ENCODE results near the gene CD79A.

The CD79A gene

GRCh38 chr19:41883821-41884733 is 7.0 kb downstream of the CD79A start:
- DNase-seq (ENCODE audit: low spot score), result peak; percentile 99

DNA sequence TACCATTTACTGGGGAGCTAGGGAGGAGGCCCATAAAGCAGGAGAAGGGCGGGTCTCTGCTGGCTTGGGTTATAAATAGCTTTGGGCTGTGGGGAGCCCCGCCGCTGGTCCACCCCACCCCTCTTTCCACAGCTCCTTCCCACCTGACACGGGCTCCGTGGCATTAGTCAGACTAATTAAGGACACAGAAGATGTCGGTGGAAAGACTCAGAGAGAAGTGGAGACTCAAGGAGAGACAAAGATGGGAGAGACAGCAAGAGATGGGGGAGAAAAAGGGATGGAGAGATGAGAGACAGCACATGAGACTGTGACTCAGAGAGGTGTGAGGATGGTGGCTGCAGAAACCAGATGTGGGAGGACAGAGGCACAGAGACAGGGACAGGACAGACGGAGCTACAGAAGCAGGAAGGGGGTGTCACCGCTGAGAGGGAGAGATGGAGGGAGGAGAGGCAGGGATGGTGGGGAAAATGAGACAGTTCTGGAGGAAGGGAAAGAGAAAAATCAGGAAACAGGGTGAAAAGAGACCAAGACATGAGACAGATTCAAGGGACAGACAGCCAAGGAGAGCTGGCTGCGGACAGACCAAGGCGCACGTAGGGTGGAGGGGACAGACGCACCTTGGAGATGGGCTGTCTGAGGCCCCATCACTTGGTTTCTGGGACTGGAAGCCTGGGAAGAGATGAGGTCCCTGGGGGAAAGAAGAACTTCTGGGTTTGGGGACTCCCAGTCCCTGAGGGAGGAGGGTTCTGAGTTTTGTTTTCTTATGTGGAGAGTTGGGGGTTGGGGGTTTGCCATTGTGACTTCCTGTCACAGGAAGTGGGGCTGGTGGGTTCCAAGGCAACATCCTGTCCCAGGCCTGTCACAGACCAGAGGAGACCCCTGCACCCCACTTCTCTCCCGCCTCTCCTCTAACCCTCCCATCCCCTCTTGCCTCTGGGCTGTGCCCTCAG is 10.0 kb downstream of the CD79A start:
- no peak for DNase-seq (ENCODE audit: low spot score)

- DNase-seq (ENCODE audit: low spot score), result peak; percentile 77
These were observed 10.8 kb downstream of the CD79A start for GRCh38 chr19:41887711-41888382.

DNA sequence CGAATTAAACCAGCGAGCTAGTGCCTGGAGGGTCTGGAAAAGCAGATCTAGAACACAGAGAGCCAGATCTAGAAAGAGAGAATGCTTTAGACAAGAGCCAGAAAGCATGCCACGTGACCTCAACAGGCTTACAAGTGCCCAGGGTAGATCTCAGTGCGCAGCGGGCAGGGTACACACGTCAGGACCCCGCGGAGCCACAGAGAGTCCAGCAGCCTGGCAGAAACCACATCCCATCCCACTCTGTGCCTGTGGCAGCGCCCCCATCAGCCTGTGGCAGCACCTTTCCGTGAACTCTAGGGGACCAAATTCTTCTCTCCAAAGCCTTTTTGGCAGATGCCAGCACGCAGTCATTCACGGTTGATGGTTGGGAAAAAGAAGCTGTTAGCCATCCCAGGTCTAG is 11.8 kb downstream of the CD79A start:
- DNase-seq (ENCODE audit: low spot score), result no peak

- DNase-seq (ENCODE audit: low spot score), result no peak
These were observed 12.8 kb downstream of the CD79A start for GRCh38 chr19:41889896-41890295.

DNA sequence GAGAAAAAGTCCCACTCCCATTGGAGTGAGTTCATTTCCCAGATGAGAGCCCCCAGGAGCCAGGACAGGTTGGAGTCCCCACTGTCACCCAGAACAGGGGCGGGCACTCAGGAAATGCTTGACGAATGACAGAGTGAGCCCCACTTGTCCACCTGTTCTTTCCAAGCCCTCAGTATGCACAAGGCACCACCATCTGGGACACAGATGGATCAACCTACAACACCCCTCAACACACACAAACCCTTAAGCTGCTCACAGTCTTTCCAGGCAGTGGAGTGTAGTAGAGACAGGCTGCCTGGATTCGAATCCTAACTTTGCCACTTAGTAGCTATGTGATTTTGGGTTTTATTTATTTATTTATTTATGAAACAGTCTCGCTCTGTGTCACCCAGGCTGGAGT is 13.9 kb downstream of the CD79A start:
- no peak for DNase-seq (ENCODE audit: low spot score)

DNA sequence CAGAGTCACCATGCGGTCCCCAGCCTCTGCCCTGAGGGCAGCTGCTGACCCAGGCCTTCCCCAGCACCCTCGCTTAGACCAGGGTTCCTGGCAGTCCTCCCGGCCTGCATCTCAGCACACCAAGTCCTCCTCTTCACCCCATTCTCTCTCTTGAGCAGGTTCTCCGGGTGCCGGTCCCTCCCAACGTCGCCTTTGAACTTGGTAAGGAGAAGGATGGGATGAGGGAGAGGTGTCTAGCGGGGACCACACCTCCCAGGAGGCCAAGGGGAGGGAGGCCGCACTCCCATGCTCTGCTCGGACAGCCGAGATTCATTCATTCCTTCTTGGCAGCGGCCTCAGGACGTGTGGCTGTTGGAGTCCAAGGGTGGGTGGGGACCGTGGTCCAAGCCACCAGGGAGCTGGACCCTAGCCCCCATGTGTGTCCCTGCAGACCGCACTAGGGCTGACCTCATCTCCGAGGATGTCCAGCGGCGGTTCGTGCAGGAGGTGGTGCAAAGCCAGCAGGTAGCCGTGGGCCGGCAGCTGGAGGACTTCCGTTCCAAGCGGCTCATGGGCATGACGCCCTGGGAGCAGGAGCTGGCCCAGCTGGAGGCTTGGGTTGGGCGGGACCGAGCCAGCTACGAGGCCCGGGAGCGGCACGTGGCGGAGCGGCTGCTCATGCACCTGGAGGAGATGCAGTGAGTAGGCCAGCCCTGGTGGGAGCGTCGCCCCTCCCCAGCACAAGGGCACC is 15.3 kb downstream of the CD79A start:
- no peak for DNase-seq (ENCODE audit: low spot score)

DNA sequence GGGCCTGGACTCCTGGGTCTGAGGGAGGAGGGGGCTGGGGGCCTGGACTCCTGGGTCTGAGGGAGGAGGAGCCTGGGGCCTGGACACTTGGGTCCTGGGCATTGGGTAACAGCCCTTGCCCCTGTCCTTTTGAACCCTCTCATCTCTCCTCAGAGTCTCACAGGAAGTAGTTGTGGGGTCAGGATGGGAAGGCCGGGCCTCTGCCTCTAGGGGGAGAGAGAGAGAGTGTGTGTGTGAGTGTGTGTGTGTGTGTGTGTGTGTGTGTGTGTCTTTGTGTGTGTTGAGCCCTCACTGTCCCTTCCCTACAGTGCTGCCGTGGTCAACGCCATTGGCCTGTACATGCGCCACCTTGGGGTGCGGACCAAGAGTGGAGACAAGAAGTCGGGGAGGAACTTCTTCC is 16.8 kb downstream of the CD79A start:
- DNase-seq (ENCODE audit: low spot score), result peak; percentile 56

DNA sequence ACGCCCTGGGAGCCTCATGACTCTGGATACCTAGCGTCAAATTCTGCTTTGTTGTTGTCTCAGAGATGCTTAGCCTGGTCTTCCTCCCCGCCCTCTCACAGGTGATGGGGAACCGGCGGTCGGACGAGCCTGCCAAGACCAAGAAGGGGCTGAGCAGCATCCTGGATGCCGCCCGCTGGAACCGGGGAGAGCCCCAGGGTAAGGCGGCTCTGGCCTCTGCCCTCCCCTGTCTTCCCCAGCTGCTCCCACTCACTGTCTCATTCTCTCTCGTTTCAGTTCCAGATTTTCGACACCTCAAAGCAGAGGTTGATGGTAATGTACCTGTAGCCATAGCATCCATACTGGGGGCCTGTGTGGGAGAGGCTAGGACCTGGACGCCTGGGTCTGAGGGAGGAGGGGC is 17.3 kb downstream of the CD79A start:
- DNase-seq (ENCODE audit: low spot score), result no peak

DNA sequence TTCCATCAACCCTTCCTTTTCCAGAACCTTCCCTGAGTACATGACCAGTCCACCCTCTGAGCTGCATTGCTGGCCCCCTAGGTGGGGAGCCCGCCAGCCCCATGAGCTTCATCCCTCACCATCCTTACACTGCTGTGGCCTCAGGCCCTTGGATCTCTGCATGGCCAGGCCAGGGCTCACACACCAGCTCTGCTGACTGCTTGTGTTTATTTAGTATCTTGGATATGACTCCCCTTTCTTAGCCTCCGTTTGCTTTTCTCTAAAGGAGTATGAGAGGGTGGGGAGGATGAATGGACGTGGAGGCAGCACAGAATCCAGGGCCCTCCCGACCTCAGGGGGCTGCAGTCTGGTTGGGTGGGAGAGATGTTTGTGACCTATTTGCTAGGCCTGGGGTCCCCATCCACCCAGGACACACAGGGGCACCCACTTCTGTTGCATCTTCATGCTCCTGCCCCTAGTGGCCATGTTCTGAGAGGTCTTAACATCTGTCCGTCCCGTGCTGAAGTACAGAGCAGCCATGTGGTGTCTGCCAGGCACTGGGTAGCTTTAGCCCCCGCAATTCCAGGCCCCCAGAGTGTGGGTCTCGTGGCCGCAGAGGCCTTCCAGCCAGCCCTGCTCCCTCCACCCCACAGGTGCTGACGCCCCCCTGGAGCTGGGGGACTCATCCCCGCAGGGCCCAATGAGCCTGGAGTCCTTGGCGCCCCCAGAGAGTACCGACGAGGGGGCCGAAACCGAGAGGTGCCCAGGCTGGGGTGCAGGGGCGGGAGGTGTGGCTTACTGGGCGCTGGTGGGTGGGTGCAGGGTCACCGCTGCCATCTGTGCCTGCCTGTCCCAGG is 18.9 kb downstream of the CD79A start:
- DNase-seq (ENCODE audit: low spot score), result peak; percentile 43

DNA sequence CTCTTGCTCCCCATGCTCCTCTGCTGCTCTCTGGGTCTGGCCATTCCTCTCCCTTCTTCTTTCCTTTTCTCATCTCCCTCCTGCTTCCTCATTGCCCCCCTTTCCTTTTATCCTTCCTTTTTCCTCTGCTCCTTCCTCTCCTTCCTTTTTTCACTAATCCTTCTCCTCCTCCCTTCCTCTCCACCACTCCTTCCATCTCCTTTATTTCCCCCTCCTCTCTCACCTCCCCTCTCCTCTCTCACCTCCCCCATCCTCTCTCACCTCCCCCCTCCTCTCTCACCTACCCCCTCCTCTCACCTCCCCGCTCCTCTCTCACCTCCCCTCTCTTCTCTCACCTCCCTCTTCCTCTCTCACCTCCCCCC is 19.5 kb downstream of the CD79A start:
- DNase-seq (ENCODE audit: low spot score), result no peak

- peak; percentile 49 for DNase-seq (ENCODE audit: low spot score)
These were observed 20.1 kb downstream of the CD79A start for GRCh38 chr19:41897181-41897580.

DNA sequence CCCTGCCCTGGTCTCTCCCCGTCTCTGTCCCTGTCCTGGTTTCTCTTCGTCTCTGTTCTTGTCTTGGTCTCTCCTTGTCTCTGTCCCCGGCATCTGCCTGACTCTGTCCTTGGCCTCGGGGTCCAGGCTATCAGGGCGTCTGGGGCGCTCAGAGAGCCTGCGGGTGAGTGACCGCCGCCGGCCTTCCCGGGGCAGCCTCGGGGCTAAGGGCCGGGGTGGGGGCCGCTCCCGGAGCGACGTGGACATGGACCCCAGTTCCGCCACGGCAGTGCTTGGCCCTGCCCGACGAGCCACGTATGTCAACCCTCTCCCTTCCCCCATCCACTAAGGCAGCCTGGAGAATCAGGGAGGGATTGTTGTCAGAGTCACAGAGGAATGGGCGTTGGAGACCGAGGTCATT is 20.7 kb downstream of the CD79A start:
- DNase-seq (ENCODE audit: low spot score), result no peak

DNA sequence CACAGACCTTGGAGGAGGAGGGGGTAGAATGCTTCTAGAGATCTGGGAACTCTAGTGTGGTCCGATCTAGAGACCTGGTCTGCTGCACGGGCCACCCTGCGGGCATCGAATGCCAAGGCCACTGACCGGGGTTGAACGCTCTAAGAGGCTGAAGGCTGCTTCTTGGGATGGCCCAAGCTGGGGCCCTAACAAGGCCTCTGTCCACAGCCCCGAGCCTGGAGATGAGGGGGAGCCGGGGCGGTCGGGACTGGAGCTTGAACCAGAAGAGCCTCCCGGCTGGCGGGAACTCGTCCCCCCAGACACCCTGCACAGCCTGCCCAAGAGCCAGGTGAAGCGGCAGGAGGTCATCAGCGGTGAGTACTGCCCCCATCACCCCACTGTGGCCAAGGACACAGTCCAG is 21.2 kb downstream of the CD79A start:
- no peak for DNase-seq (ENCODE audit: low spot score)

GRCh38 chr19:41901707-41902360 is 24.8 kb downstream of the CD79A start:
- no peak for DNase-seq (ENCODE audit: low spot score)

GRCh38 chr19:41902594-41902993 is 25.5 kb downstream of the CD79A start:
- DNase-seq (ENCODE audit: low spot score), result no peak

DNA sequence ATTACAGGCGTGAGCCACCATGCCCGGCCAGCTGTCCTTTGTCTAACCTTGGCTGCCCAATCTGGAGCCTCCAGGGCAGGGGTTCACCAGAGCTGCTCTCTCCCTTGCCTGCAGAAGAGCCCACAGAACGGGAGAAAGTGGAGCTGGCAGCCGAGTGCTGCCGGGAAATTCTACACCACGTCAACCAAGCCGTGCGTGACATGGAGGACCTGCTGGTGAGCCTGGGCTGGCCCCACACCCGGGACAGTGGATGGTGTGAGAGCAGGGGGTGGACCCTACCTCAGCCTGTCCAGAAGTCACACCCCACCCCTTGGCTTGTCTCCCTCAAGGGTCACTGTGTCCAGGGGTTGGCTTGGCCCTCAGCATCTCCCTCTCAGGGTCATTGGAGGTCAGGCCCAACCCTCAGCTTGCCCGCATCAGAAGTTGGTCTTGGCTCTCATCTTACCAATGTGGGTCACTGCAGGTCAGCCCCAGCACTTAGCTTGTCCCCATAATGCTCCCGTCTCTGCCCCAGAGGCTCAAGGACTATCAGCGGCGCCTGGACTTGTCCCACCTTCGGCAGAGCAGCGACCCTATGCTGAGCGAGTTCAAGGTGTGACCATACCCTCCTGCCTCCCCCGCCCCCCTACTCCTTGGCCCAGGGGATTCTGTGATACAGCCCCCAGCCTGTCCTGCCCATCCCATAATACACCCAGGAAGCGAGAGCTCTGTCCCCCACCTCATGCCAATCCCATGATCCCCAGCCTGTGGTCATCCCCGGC is 26.3 kb downstream of the CD79A start:
- DNase-seq (ENCODE audit: low spot score), result no peak

- DNase-seq (ENCODE audit: low spot score), result no peak
These were observed 27.2 kb downstream of the CD79A start for GRCh38 chr19:41904118-41904870.

All from iPS-NIHi11 (cell line).